DOHH2 (cell line): ENCODE data around the gene HPCA.

Experiments
- H3F3A ChIP-seq: fragments of 200-600 bp; sonication (generic), shearing (Covaris generic); 2 replicates; pipeline ENCODE4 v1.6.0; 2016; ENCODE audit warnings: antibody characterized with exemption, mild to moderate bottlenecking; ENCODE audit not compliant: control insufficient read depth, insufficient read depth
- H3K27ac ChIP-seq: fragments of 200-600 bp; sonication (generic); 2 replicates; pipeline ENCODE4 v1.5.1; 2014; ENCODE audit warnings: low read depth, mild to moderate bottlenecking, low read length, moderate library complexity
- H3K27me3 ChIP-seq: fragments of 200-600 bp; sonication (generic); 2 replicates; pipeline ENCODE4 v1.6.1; 2014; ENCODE audit warnings: mild to moderate bottlenecking, low read length, mixed read lengths; ENCODE audit not compliant: control insufficient read depth
- H3K36me3 ChIP-seq: fragments of 200-600 bp; sonication (generic); 2 replicates; pipeline ENCODE4 v1.6.1; 2014; ENCODE audit warnings: mild to moderate bottlenecking, low read length, moderate library complexity, mixed read lengths; ENCODE audit not compliant: control insufficient read depth
- H3K4me1 ChIP-seq: fragments of 200-600 bp; sonication (generic); 2 replicates; pipeline ENCODE4 v1.6.1; 2014; ENCODE audit warnings: mild to moderate bottlenecking, low read length, mixed read lengths; ENCODE audit not compliant: control insufficient read depth
- H3K4me2 ChIP-seq: fragments of 200-600 bp; sonication (generic); 2 replicates; pipeline ENCODE4 v1.6.0; 2014; ENCODE audit warnings: mild to moderate bottlenecking, low read length, moderate library complexity
- H3K4me3 ChIP-seq: fragments of 200-600 bp; sonication (generic); 2 replicates; pipeline ENCODE4 v1.5.1; 2014; ENCODE audit warnings: mild to moderate bottlenecking, low read length, mixed read lengths
- H3K79me2 ChIP-seq: fragments of 200-600 bp; sonication (generic); 2 replicates; pipeline ENCODE4 v1.6.1; 2014; ENCODE audit warnings: mild to moderate bottlenecking, low read length, mixed read lengths; ENCODE audit not compliant: control insufficient read depth
- H3K9me2 ChIP-seq: fragments of 200-600 bp; sonication (generic); replicated peaks from 2 replicates; pipeline ENCODE4 v1.6.1; 2014; ENCODE audit warnings: mild to moderate bottlenecking, low read length, mixed read lengths; ENCODE audit not compliant: control insufficient read depth
- H3K9me3 ChIP-seq: fragments of 200-600 bp; sonication (generic); 2 replicates; pipeline ENCODE4 v1.6.1; 2014; ENCODE audit warnings: antibody characterized with exemption, low read length, mixed read lengths; ENCODE audit not compliant: control insufficient read depth, insufficient read depth
- H4K20me1 ChIP-seq: fragments of 200-600 bp; sonication (generic); 2 replicates; pipeline ENCODE4 v1.6.0; 2014; ENCODE audit warnings: low read depth, mild to moderate bottlenecking, antibody characterized with exemption, low read length, moderate library complexity; ENCODE audit not compliant: control insufficient read depth, insufficient read depth
- EZH2phosphoT487 ChIP-seq: fragments of 200-600 bp; sonication (generic); IDR thresholded peaks from 2 replicates; pipeline ENCODE4 v1.6.1; 2017; ENCODE audit warnings: borderline replicate concordance, mild to moderate bottlenecking, antibody characterized with exemption, low read length, moderate library complexity, mixed read lengths
- TF ChIP-seq, protein P1 (sequence below): fragments of 200-600 bp; sonication (generic); IDR thresholded peaks from one replicate; pipeline ENCODE4 v1.5.1; 2014; ENCODE audit warnings: antibody characterized with exemption, mild to moderate bottlenecking, low read depth, low read length; ENCODE audit not compliant: poor library complexity, severe bottlenecking

The HPCA gene

DNA sequence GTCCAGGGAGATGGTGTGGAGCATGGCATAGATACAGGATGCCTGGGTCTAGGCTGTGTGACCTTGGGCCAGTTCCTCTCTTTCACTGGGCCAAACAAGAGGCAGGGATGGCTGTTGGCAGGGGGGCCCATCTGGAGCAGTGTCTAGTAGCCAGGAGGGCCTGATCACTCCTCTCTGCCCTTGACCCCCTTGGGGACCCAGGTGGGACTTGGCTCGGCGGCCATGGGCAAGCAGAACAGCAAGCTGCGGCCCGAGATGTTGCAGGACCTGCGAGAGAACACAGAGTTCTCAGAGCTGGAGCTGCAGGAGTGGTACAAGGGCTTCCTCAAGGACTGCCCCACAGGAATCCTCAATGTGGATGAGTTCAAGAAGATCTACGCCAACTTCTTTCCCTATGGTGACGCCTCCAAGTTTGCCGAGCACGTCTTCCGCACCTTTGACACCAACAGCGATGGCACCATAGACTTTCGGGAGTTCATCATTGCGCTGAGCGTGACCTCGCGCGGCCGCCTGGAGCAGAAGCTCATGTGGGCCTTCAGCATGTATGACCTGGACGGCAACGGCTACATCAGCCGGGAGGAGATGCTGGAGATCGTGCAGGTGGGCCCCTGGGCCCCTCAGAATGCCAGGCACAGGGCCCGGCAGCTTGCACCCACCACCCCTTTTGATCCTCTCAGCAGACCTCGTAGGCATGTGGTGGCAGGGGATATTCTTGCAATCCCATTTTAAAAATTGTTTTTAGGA is 2.6 kb downstream of the HPCA start:
- Histone ChIP-seq H3F3A (no peaks in the 10 kb centered on the region), H3K4me2 (no peak overlapping the region), H3K4me1 (no peaks in the 10 kb centered on the region), H3K27me3 (peaks cover 22% of the 10 kb centered on the region; the same call in 1 of the 2 replicates), H3K9me3 (no peaks in the 10 kb centered on the region), H3K27ac (no peak overlapping the region), H3K9me2 (no peaks in the 10 kb centered on the region), H3K36me3 (no peaks in the 10 kb centered on the region), H4K20me1 (no peaks in the 10 kb centered on the region), H3K79me2 (no peaks in the 10 kb centered on the region), H3K4me3 (no peak overlapping the region)
- TF ChIP-seq, protein P1, sequence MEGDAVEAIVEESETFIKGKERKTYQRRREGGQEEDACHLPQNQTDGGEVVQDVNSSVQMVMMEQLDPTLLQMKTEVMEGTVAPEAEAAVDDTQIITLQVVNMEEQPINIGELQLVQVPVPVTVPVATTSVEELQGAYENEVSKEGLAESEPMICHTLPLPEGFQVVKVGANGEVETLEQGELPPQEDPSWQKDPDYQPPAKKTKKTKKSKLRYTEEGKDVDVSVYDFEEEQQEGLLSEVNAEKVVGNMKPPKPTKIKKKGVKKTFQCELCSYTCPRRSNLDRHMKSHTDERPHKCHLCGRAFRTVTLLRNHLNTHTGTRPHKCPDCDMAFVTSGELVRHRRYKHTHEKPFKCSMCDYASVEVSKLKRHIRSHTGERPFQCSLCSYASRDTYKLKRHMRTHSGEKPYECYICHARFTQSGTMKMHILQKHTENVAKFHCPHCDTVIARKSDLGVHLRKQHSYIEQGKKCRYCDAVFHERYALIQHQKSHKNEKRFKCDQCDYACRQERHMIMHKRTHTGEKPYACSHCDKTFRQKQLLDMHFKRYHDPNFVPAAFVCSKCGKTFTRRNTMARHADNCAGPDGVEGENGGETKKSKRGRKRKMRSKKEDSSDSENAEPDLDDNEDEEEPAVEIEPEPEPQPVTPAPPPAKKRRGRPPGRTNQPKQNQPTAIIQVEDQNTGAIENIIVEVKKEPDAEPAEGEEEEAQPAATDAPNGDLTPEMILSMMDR: no peak
- TF ChIP-seq EZH2phosphoT487: no peak

DNA sequence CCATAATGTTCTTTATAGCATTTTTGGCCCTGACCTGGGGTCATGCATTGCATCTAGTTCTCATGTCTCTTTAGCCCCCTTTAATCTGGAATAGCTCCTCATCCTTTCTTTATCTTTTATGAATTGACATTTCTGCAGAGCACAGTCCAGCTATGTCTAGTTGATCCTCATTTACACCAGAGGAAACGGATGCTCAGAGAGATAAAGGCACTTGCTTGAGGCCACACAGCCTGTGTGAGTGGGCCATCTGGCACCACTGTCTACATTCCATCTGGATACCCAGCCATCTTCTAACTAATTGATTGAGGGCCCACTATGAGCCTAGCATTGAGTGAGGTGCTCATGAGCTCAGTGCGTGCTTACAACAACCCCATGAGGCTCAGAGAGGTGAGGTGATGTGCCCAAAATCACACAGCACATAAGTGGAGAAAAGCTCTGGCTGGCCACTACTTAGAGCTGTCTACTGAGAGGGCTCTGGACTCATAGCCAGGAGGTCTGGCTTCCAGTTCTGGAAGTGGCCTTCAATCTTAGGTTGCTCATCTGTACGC is 3.5 kb downstream of the HPCA start:
- Histone ChIP-seq H3K27me3 (peaks cover 20% of the 10 kb centered on the region; the same call in 1 of the 2 replicates), H3K9me2 (no peaks in the 10 kb centered on the region), H3K4me2 (no peak overlapping the region), H3K27ac (no peak overlapping the region), H3K9me3 (no peaks in the 10 kb centered on the region), H3K4me1 (no peaks in the 10 kb centered on the region), H3K4me3 (no peak overlapping the region), H4K20me1 (no peaks in the 10 kb centered on the region), H3F3A (no peaks in the 10 kb centered on the region), H3K36me3 (no peaks in the 10 kb centered on the region), H3K79me2 (no peaks in the 10 kb centered on the region)
- TF ChIP-seq, protein P1: no peak
- no peak for TF ChIP-seq EZH2phosphoT487

DNA sequence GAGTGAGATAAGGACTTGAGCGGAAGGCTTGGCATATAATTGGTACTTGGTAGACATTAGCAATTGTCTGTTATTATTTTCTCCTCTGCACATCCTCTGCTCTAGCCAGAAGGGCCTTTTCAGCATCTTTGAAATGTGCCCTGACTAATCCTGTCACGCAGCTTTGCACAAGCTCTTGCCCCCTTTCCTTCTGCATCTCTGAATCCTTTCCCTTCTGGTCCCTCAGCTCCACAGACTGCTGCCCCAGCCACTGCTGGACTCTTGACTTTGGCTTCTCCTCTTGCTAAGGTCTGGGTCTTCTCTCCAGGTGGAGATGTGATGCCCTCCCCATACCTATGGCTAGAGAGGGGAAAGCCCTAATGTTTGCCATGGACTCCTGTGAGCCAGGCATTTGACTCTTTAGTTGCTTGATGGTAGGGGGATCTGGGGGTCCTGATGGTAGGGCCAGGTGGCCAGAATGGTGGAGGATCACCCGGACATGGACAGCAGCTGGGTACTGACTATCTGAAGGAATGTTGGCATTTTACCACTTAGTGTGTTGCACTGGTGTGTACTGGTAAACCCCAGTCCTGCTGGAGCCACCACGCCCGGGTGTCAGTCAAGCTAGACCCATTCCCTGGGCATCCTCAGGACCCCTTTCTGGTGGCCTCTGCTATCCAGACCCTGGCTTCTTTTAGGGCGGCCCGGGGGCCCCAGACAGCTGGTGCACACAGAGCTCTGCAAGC is 4.4 kb downstream of the HPCA start:
- no peaks in the 10 kb centered on the region for H3K9me3 ChIP-seq
- no peaks in the 10 kb centered on the region for H4K20me1 ChIP-seq
- peaks cover 15% of the 10 kb centered on the region; the same call in 1 of the 2 replicates for H3K27me3 ChIP-seq
- no peaks in the 10 kb centered on the region for H3K4me1 ChIP-seq
- no peak overlapping the region for H3K27ac ChIP-seq
- H3K9me2 ChIP-seq: no peaks in the 10 kb centered on the region
- no peaks in the 10 kb centered on the region for H3F3A ChIP-seq
- H3K4me3 ChIP-seq: no peak overlapping the region
- no peak for TF ChIP-seq EZH2phosphoT487
- TF ChIP-seq, protein P1: no peak
- H3K4me2 ChIP-seq: no peak overlapping the region
- H3K36me3 ChIP-seq: no peaks in the 10 kb centered on the region
- H3K79me2 ChIP-seq: no peaks in the 10 kb centered on the region
